Measurements from ENCODE around the gene PBX1. TPM values are rescaled to one million over a fixed set of nuclear protein-coding genes. Genes with fewer than 3 reads are reported as not detected.

The PBX1 gene
- total RNA-seq, 3 donors from 2014 or later (not counting 1 experiment from before 2014, with no cell fraction given), result 0.54 to 3.5 (median 1.4) TPM

DNA sequence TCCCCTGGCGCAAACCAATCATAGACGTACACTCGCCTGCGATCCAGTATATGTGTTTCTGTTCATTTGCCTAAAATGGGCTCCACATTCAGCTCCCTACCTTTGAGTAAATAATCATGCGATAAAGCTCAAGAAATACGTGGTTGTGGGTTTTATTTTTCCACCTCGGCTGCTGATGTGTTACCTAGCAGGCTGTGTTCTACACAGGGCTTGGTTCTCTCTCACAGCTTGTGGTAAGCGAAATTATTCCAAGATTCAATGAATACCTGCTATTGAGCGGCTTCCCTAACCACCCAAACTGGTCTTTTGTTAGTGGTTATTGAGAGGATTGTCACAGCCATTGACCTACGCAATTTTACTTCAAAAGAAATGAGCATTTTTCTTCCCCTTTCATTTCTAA, 180.2 kb downstream of the PBX1 start:
- H3K4me3 ChIP-seq (ENCODE audit: low read length), result no peak overlapping the region
- 91% methylated on average over 8 of the region's 10 CpGs for WGBS (ENCODE audit: insufficient coverage)
- no peaks in the 10 kb centered on the region for H3K36me3 ChIP-seq (ENCODE audit: control insufficient read depth, insufficient read depth, low read length)
- ATAC-seq (no peak), DNase-seq (no peak)
- peaks cover 6 to 12% of the 10 kb centered on the region in 2 donors for H3K27me3 Mint-ChIP-seq (ENCODE audit: low read depth in 2 of 2)
- H3K27ac ChIP-seq (ENCODE audit: low read length), result no peak overlapping the region
- H3K4me1 ChIP-seq (ENCODE audit: control insufficient read depth, insufficient read depth, low read length), result no peaks in the 10 kb centered on the region
- no peaks in the 10 kb centered on the region for H3K9me3 Mint-ChIP-seq
- no peak overlapping the region for H3K27ac Mint-ChIP-seq
- no peak overlapping the region for H3K4me3 Mint-ChIP-seq
- H3K4me1 Mint-ChIP-seq, result no peaks in the 10 kb centered on the region
- H3K27me3 ChIP-seq (ENCODE audit: control insufficient read depth, insufficient read depth, low read length), result peaks cover 2% of the 10 kb centered on the region
- TF ChIP-seq, protein P1, sequence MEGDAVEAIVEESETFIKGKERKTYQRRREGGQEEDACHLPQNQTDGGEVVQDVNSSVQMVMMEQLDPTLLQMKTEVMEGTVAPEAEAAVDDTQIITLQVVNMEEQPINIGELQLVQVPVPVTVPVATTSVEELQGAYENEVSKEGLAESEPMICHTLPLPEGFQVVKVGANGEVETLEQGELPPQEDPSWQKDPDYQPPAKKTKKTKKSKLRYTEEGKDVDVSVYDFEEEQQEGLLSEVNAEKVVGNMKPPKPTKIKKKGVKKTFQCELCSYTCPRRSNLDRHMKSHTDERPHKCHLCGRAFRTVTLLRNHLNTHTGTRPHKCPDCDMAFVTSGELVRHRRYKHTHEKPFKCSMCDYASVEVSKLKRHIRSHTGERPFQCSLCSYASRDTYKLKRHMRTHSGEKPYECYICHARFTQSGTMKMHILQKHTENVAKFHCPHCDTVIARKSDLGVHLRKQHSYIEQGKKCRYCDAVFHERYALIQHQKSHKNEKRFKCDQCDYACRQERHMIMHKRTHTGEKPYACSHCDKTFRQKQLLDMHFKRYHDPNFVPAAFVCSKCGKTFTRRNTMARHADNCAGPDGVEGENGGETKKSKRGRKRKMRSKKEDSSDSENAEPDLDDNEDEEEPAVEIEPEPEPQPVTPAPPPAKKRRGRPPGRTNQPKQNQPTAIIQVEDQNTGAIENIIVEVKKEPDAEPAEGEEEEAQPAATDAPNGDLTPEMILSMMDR (IDR thresholded peaks at IDR 0.05), result no peak
- H3K9me3 ChIP-seq (ENCODE audit: control insufficient read depth, insufficient read depth, low read length), result no peaks in the 10 kb centered on the region
- no peaks in the 10 kb centered on the region for H3K36me3 Mint-ChIP-seq
- intact Hi-C loops (cut with micrococcal nuclease), result no loop called here

DNA sequence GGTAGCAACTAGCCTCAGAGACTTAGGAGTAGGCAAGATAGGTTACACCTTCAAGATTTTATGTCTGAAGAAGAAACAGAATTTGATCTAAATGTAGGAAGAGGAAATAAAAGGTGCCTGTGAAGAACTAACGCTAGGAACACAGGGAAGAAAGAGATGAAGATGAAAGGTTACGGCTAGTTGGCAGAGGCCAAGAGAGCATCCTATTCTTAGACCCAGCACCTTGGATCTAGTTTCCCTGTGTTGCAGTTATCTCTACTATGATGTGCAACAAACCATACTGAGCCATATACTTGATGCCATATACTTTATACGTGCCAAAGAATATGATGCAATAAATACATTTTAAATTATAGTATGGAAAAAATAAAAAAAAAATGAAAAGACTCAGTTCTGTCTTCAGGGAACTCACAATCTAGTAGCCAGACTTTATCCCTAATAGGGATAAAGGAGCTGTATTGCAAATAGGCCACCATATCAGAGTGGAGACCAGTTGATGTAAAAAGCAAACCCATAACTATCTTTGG, 181.1 kb downstream of the PBX1 start:
- Mint-ChIP-seq H3K9me3 (no peaks in the 10 kb centered on the region), H3K27ac (no peak overlapping the region), H3K27me3 (ENCODE audit: low read depth in 2 of 2) (peaks cover 10 to 19% of the 10 kb centered on the region in 2 donors), H3K4me3 (no peak overlapping the region), H3K36me3 (no peaks in the 10 kb centered on the region), H3K4me1 (no peaks in the 10 kb centered on the region)
- intact Hi-C loops (cut with micrococcal nuclease), result no loop called here
- TF ChIP-seq, protein P1 (IDR thresholded peaks at IDR 0.05), result no peak
- H3K4me3 ChIP-seq (ENCODE audit: low read length), result no peak overlapping the region
- WGBS (ENCODE audit: insufficient coverage), result 100% methylated on average over 2 of the region's 3 CpGs
- no peaks in the 10 kb centered on the region for H3K27me3 ChIP-seq (ENCODE audit: control insufficient read depth, insufficient read depth, low read length)
- DNase-seq (no peak), ATAC-seq (no peak)
- H3K27ac ChIP-seq (ENCODE audit: low read length), result no peak overlapping the region
- no peaks in the 10 kb centered on the region for H3K36me3 ChIP-seq (ENCODE audit: control insufficient read depth, insufficient read depth, low read length)
- no peaks in the 10 kb centered on the region for H3K4me1 ChIP-seq (ENCODE audit: control insufficient read depth, insufficient read depth, low read length)
- no peaks in the 10 kb centered on the region for H3K9me3 ChIP-seq (ENCODE audit: control insufficient read depth, insufficient read depth, low read length)

DNA sequence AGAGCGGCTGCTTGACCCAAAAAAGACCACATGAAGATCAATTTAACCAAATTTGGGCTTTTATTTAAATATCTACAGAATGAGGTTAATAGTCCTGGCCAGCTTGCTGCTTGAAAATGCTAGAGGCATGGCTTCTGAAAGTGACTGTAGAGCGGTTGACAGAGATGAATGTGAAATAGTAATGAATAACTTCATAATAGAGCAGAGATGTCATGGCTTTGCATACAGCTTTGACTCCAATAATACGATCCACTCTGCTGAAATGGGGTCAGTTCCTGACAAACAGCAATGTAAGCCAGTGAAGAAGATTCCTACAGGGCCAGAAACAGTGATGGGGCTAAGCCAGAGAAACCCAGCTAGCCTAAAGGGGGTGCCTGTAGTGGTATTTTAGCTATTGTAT, 183.8 kb downstream of the PBX1 start:
- intact Hi-C loops (cut with micrococcal nuclease), result no loop called here
- Mint-ChIP-seq H3K27ac (no peak overlapping the region), H3K27me3 (ENCODE audit: low read depth in 2 of 2) (peaks cover 4 to 27% of the 10 kb centered on the region in 2 donors), H3K4me3 (no peak overlapping the region), H3K36me3 (no peaks in the 10 kb centered on the region), H3K9me3 (no peaks in the 10 kb centered on the region), H3K4me1 (no peaks in the 10 kb centered on the region)
- Histone ChIP-seq H3K36me3 (ENCODE audit: control insufficient read depth, insufficient read depth, low read length) (no peaks in the 10 kb centered on the region), H3K27me3 (ENCODE audit: control insufficient read depth, insufficient read depth, low read length) (no peaks in the 10 kb centered on the region), H3K4me1 (ENCODE audit: control insufficient read depth, insufficient read depth, low read length) (no peaks in the 10 kb centered on the region), H3K27ac (ENCODE audit: low read length) (no peak overlapping the region), H3K9me3 (ENCODE audit: control insufficient read depth, insufficient read depth, low read length) (no peaks in the 10 kb centered on the region), H3K4me3 (ENCODE audit: low read length) (no peak overlapping the region)
- no peak for DNase-seq
- ATAC-seq, result no peak
- TF ChIP-seq, protein P1 (IDR thresholded peaks at IDR 0.05), result no peak
- WGBS (ENCODE audit: insufficient coverage), result 88% methylated on average over 2 of the region's 3 CpGs

DNA sequence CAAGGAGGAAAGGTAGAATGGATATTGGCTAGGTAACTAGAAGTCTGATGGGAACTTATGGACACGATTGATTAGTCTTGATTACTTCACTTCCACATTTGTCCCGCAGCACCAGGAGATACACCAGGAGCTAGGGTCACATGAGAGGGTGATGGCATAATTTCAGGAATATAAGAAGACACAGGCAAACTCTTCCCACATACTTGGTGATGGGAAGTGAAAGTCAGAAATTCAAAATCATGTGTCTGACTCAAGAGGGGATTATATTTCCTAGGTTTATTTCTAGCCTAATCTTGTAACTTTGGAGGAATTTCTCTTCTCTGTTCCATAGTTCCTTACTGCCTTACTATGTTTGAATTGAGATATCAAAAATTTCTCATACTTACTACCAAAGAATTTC, 185.0 kb downstream of the PBX1 start:
- TF ChIP-seq, protein P1 (IDR thresholded peaks at IDR 0.05), result no peak
- WGBS (ENCODE audit: insufficient coverage), result 80% methylated on average over 1 of the region's 2 CpGs
- intact Hi-C loops (cut with micrococcal nuclease), result no loop called here

More for the DNA sequence above, 185.0 kb downstream of the PBX1 start:
- Histone ChIP-seq H3K27me3 (ENCODE audit: control insufficient read depth, insufficient read depth, low read length) (no peaks in the 10 kb centered on the region), H3K36me3 (ENCODE audit: control insufficient read depth, insufficient read depth, low read length) (no peaks in the 10 kb centered on the region), H3K4me3 (ENCODE audit: low read length) (no peak overlapping the region), H3K4me1 (ENCODE audit: control insufficient read depth, insufficient read depth, low read length) (no peaks in the 10 kb centered on the region), H3K9me3 (ENCODE audit: control insufficient read depth, insufficient read depth, low read length) (no peaks in the 10 kb centered on the region), H3K27ac (ENCODE audit: low read length) (no peak overlapping the region)
- Mint-ChIP-seq H3K27me3 (ENCODE audit: low read depth in 2 of 2) (peaks cover 8 to 27% of the 10 kb centered on the region in 2 donors), H3K9me3 (no peaks in the 10 kb centered on the region), H3K4me3 (no peak overlapping the region), H3K36me3 (no peaks in the 10 kb centered on the region), H3K27ac (no peak overlapping the region), H3K4me1 (no peaks in the 10 kb centered on the region)
- DNase-seq (no peak), ATAC-seq (no peak)
